Measurements from ENCODE around the gene FEM1B. TPM values are rescaled to one million over a fixed set of nuclear protein-coding genes. Genes with fewer than 3 reads are reported as not detected.

Gene FEM1B
- polyA plus RNA-seq, 3 donors = 21.5 to 26.4 (median 26.0) TPM

GRCh38 chr15:68259883-68260282 is 17.7 kb upstream of the FEM1B start:
- WGBS (ENCODE audit: insufficient coverage) = 90% methylated on average over 2 of the region's 2 CpGs
- no peaks in the 10 kb centered on the region for H4K20me1 ChIP-seq (ENCODE audit: insufficient read depth, low read length)
- DNase-seq = no peak
- Mint-ChIP-seq H3K4me1 (peaks cover 14% of the 10 kb centered on the region), H3K4me3 (no peak overlapping the region), H3K27me3 (ENCODE audit: low read depth in 3 of 3) (peaks cover 2 to 14% (median 13%) of the 10 kb centered on the region in 3 donors), H3K9me3 (no peaks in the 10 kb centered on the region), H3K36me3 (no peaks in the 10 kb centered on the region), H3K27ac (no peak overlapping the region)
- H3K36me3 ChIP-seq (replicated peaks in 1 of 2; ENCODE audit: control insufficient read depth in 1 of 2, insufficient read depth in 2 of 2, low read length in 2 of 2) = no peaks in the 10 kb centered on the region
- peaks cover 14 to 18% of the 10 kb centered on the region in 2 donors for H3K4me1 ChIP-seq (ENCODE audit: control insufficient read depth in 1 of 2, insufficient read depth in 2 of 2, low read length in 2 of 2)
- H3K9ac ChIP-seq (ENCODE audit: insufficient read depth, low read length, poor library complexity, severe bottlenecking) = no peak overlapping the region
- H3K79me2 ChIP-seq (ENCODE audit: insufficient read depth, low read length) = no peaks in the 10 kb centered on the region
- intact Hi-C loops (cut with micrococcal nuclease) = loop anchor here in 1 of 2 donors (10.0 kb wide), 1 partner anchor 45 kb away; no protein-coding TSS in a partner anchor
- H3K4me3 ChIP-seq (replicated peaks in 1 of 3; ENCODE audit: low read depth in 2 of 3, low read length in 3 of 3) = no peak overlapping the region
- H2AFZ ChIP-seq (ENCODE audit: insufficient read depth, low read depth, low read length, poor library complexity, severe bottlenecking) = no peak overlapping the region
- TF ChIP-seq CTCF (IDR thresholded peaks at IDR 0.05) = no peak
- H3K4me2 ChIP-seq (replicated peaks; ENCODE audit: extremely low read depth, low read length, poor library complexity, severe bottlenecking) = no peak overlapping the region
- H3K27ac ChIP-seq (ENCODE audit: low read depth in 1 of 2, low read length in 2 of 2) = no peak overlapping the region
- H3K9me3 ChIP-seq (replicated peaks in 1 of 2; ENCODE audit: control insufficient read depth in 1 of 2, insufficient read depth in 1 of 2, low read length in 2 of 2) = no peaks in the 10 kb centered on the region
- peaks cover 6 to 15% of the 10 kb centered on the region in 2 donors for H3K27me3 ChIP-seq (ENCODE audit: control insufficient read depth in 2 of 2, insufficient read depth in 2 of 2, low read length in 2 of 2)

- Histone ChIP-seq H3K4me3 (replicated peaks in 1 of 3; ENCODE audit: low read depth in 2 of 3, low read length in 3 of 3) (no peak overlapping the region), H3K9me3 (replicated peaks in 1 of 2; ENCODE audit: control insufficient read depth in 1 of 2, insufficient read depth in 1 of 2, low read length in 2 of 2) (no peaks in the 10 kb centered on the region), H4K20me1 (ENCODE audit: insufficient read depth, low read length) (no peaks in the 10 kb centered on the region), H3K9ac (ENCODE audit: insufficient read depth, low read length, poor library complexity, severe bottlenecking) (no peak overlapping the region), H3K4me2 (replicated peaks; ENCODE audit: extremely low read depth, low read length, poor library complexity, severe bottlenecking) (no peak overlapping the region), H3K27ac (ENCODE audit: low read depth in 1 of 2, low read length in 2 of 2) (no peak overlapping the region), H2AFZ (ENCODE audit: insufficient read depth, low read depth, low read length, poor library complexity, severe bottlenecking) (no peak overlapping the region), H3K27me3 (ENCODE audit: control insufficient read depth in 2 of 2, insufficient read depth in 2 of 2, low read length in 2 of 2) (peaks cover 10 to 24% of the 10 kb centered on the region in 2 donors), H3K79me2 (ENCODE audit: insufficient read depth, low read length) (no peaks in the 10 kb centered on the region), H3K4me1 (ENCODE audit: control insufficient read depth in 1 of 2, insufficient read depth in 2 of 2, low read length in 2 of 2) (peaks cover 12% of the 10 kb centered on the region in 2 donors), H3K36me3 (replicated peaks in 1 of 2; ENCODE audit: control insufficient read depth in 1 of 2, insufficient read depth in 2 of 2, low read length in 2 of 2) (no peaks in the 10 kb centered on the region)
- Mint-ChIP-seq H3K36me3 (no peaks in the 10 kb centered on the region), H3K27me3 (ENCODE audit: low read depth in 3 of 3) (peaks cover 4 to 16% (median 14%) of the 10 kb centered on the region in 3 donors), H3K4me1 (peaks cover 8% of the 10 kb centered on the region), H3K27ac (no peak overlapping the region), H3K4me3 (no peak overlapping the region), H3K9me3 (no peaks in the 10 kb centered on the region)
- no CpG with 5 or more reads among the region's 3 CpGs for WGBS (ENCODE audit: insufficient coverage)
- no peak for DNase-seq
- intact Hi-C loops (cut with micrococcal nuclease) = no loop called here
- no peak for TF ChIP-seq CTCF (IDR thresholded peaks at IDR 0.05)
Observed at GRCh38 chr15:68261241-68261640, 16.3 kb upstream of the FEM1B start.
